ENCODE data around the gene LHPP.

DNA sequence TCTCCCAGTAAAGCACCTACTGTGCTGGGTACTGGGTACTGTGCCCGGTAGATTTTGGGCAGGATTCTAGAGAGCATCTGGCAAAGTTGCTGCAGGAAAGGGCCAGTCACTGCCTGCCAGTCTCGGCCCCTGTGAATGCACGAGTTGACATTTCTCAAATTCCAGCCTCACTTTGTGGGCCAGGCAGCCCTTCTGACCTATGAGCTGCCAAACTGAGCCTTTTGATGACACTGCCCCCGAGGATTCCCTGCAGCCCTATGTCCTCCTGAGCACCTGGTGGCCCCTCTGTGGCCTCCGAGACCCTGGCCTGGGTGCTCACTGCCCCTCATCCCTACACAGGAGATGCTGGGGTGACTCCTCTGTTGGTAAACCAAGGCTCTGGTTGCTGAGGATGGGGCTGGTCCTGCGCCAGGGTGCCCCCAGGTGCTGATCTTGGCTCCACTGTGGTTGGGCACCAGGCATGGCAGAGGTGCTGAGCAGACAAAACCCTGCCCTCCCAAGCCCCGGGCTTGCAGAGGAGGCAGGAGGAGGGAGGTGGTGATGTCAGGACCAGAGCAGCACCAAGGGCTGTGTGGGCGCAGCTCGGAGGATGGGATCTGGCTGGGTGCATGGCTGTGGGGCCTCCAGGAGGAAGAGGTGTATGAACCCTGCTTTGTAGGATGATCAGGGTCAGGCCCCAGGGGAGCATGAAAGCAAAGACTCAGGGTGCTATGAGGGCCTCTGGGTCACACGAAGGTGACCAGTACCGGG is 16.2 kb downstream of the LHPP start:
- TF ChIP-seq, protein P1, sequence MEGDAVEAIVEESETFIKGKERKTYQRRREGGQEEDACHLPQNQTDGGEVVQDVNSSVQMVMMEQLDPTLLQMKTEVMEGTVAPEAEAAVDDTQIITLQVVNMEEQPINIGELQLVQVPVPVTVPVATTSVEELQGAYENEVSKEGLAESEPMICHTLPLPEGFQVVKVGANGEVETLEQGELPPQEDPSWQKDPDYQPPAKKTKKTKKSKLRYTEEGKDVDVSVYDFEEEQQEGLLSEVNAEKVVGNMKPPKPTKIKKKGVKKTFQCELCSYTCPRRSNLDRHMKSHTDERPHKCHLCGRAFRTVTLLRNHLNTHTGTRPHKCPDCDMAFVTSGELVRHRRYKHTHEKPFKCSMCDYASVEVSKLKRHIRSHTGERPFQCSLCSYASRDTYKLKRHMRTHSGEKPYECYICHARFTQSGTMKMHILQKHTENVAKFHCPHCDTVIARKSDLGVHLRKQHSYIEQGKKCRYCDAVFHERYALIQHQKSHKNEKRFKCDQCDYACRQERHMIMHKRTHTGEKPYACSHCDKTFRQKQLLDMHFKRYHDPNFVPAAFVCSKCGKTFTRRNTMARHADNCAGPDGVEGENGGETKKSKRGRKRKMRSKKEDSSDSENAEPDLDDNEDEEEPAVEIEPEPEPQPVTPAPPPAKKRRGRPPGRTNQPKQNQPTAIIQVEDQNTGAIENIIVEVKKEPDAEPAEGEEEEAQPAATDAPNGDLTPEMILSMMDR (conservative IDR thresholded peaks at IDR 0.05; ENCODE audit: low read depth in 2 of 2), result no peak
- TF ChIP-seq POLR2AphosphoS5 (IDR thresholded peaks at IDR 0.05; ENCODE audit: low read depth) (no peak), EZH2 (IDR thresholded peaks at IDR 0.05; ENCODE audit: low read depth, unreplicated experiment) (no peak)

All from GM23338 (cell line).